Measurements from ENCODE around the gene ZNF532. TPM values are rescaled to one million over a fixed set of nuclear protein-coding genes. Genes with fewer than 3 reads are reported as not detected.

The ZNF532 gene
- total and polyA plus RNA-seq, 9 of the 15 experiments (the other 6 are each of a cell fraction or from before 2014, with no cell fraction given) = 0.42 TPM; not detected in 8

- no peaks in the 10 kb centered on the region for H3K79me2 ChIP-seq (ENCODE audit: control insufficient read depth, insufficient read depth, low read length)
- no peaks in the 10 kb centered on the region for H3K9me3 ChIP-seq (replicated peaks; ENCODE audit: control insufficient read depth, insufficient read depth, low read depth, low read length)
- no peak overlapping the region for H2AFZ ChIP-seq (ENCODE audit: low read depth, low read length)
- no peaks in the 10 kb centered on the region for H3K36me3 ChIP-seq (ENCODE audit: control insufficient read depth, insufficient read depth, low read length)
- no peak overlapping the region for H3K4me2 ChIP-seq (ENCODE audit: insufficient read depth, low read length)
- H3K27ac ChIP-seq (ENCODE audit: extremely low read depth, low read depth, low read length) = no peak overlapping the region
- no TSS peak for BruUV-seq (replicated peaks)
- peaks cover 0 to 22% of the 10 kb centered on the region in 2 experiments; a peak in 2 of 5 replicates for H3K27me3 ChIP-seq (ENCODE audit: control insufficient read depth in 2 of 2, insufficient read depth in 2 of 2, low read length in 2 of 2)
- intact Hi-C loops (cut with micrococcal nuclease) (no loop called here), in situ Hi-C loops (cut with MboI) (no loop called here)
- no peak for DNase-seq (ENCODE audit: extremely low read depth in 1 of 4, low spot score in 3 of 4)
- WGBS (ENCODE audit: insufficient coverage, low coverage, missing lambda C conversion rate) = 1% methylated on average over 8 of the region's 8 CpGs
- H3K4me1 ChIP-seq (replicated peaks in 1 of 2; ENCODE audit: control insufficient read depth in 2 of 2, insufficient read depth in 2 of 2, low read length in 2 of 2) = no peaks in the 10 kb centered on the region
- H3K9ac ChIP-seq (ENCODE audit: insufficient read depth in 1 of 2, low read depth in 2 of 2, low read length in 2 of 2) = no peak overlapping the region
- no peak for ATAC-seq
- TF ChIP-seq HIVEP1 (CRISPR knock-in tag; IDR thresholded peaks at IDR 0.05) (no peak), NFATC3 (IDR thresholded peaks at IDR 0.05) (no peak), HMG20B (CRISPR knock-in tag; IDR thresholded peaks at IDR 0.05) (no peak), ZNF655 (CRISPR knock-in tag; IDR thresholded peaks at IDR 0.05) (no peak)
- H3K4me3 ChIP-seq = no peak overlapping the region
- ChIA-PET POLR2A (interaction anchor here (0.6 kb wide), 1 partner anchor 86 kb away, joined by 4 read pairs; no protein-coding TSS in a partner anchor), CTCF (ENCODE audit: low intra/inter-chr PET ratio) (no interaction called here)
- H4K20me1 ChIP-seq (replicated peaks; ENCODE audit: control insufficient read depth, insufficient read depth, low read length) = no peaks in the 10 kb centered on the region
- no peaks in the 10 kb centered on the region for H3K9me1 ChIP-seq (ENCODE audit: control insufficient read depth, insufficient read depth, low read length)
- FAIRE-seq = no peak
These were observed 114.2 kb downstream of the ZNF532 start for GRCh38 chr18:58978916-58979315.

- BruUV-seq (replicated peaks) = no TSS peak
- POLR2A ChIA-PET = no interaction called here
- TF ChIP-seq OTX1 (CRISPR knock-in tag; IDR thresholded peaks at IDR 0.05) = no peak
- TF ChIP-seq ZNF830 (CRISPR knock-in tag; IDR thresholded peaks at IDR 0.05) = no peak
- TF ChIP-seq HNRNPL (IDR thresholded peaks at IDR 0.05; ENCODE audit: low read depth, low read length) = no peak
- TF ChIP-seq NR1H2 (CRISPR knock-in tag; IDR thresholded peaks at IDR 0.05) = no peak
- no peak for TF ChIP-seq ZNF57 (CRISPR knock-in tag; IDR thresholded peaks at IDR 0.05)
- no peak for TF ChIP-seq TCFL5 (CRISPR knock-in tag; conservative IDR thresholded peaks at IDR 0.05)
- no peak for TF ChIP-seq PURB (CRISPR knock-in tag; IDR thresholded peaks at IDR 0.05; ENCODE audit: low read depth)
- TF ChIP-seq KAT8 (IDR thresholded peaks at IDR 0.05; ENCODE audit: low read depth) = no peak
- TF ChIP-seq L3MBTL2 (IDR thresholded peaks at IDR 0.05) = no peak
- TF ChIP-seq ZNF134 (CRISPR knock-in tag; conservative IDR thresholded peaks at IDR 0.05) = no peak
- TF ChIP-seq ZBTB1 (CRISPR knock-in tag; IDR thresholded peaks at IDR 0.05; ENCODE audit: borderline replicate concordance, low read depth) = no peak
- TF ChIP-seq PHF21A (IDR thresholded peaks at IDR 0.05; ENCODE audit: borderline replicate concordance, low read depth) = no peak
- no peak for TF ChIP-seq MTA2 (IDR thresholded peaks at IDR 0.05; ENCODE audit: low read depth)
- TF ChIP-seq THRB (CRISPR knock-in tag; conservative IDR thresholded peaks at IDR 0.05) = no peak
These were observed 114.9 kb downstream of the ZNF532 start for GRCh38 chr18:58979615-58980014.

More at GRCh38 chr18:58979615-58980014, 114.9 kb downstream of the ZNF532 start:
- ATAC-seq (no peak), DNase-seq (ENCODE audit: extremely low read depth in 1 of 4, low spot score in 3 of 4) (no peak), FAIRE-seq (no peak)
- H3K4me2 ChIP-seq (ENCODE audit: insufficient read depth, low read length) = no peak overlapping the region
- H3K79me2 ChIP-seq (ENCODE audit: control insufficient read depth, insufficient read depth, low read length) = no peaks in the 10 kb centered on the region
- no peak overlapping the region for H3K4me3 ChIP-seq
- H3K9me3 ChIP-seq (replicated peaks; ENCODE audit: control insufficient read depth, insufficient read depth, low read depth, low read length) = no peaks in the 10 kb centered on the region
- WGBS (ENCODE audit: insufficient coverage, low coverage, missing lambda C conversion rate) = 0% methylated on average over 4 of the region's 6 CpGs
- CTCF ChIA-PET (ENCODE audit: low intra/inter-chr PET ratio) = no interaction called here
- H2AFZ ChIP-seq (ENCODE audit: low read depth, low read length) = no peak overlapping the region
- H4K20me1 ChIP-seq (replicated peaks; ENCODE audit: control insufficient read depth, insufficient read depth, low read length) = no peaks in the 10 kb centered on the region
- peaks cover 0 to 21% of the 10 kb centered on the region in 2 experiments; a peak in 2 of 5 replicates for H3K27me3 ChIP-seq (ENCODE audit: control insufficient read depth in 2 of 2, insufficient read depth in 2 of 2, low read length in 2 of 2)
- no peaks in the 10 kb centered on the region for H3K36me3 ChIP-seq (ENCODE audit: control insufficient read depth, insufficient read depth, low read length)
- no peak overlapping the region for H3K9ac ChIP-seq (ENCODE audit: insufficient read depth in 1 of 2, low read depth in 2 of 2, low read length in 2 of 2)
- H3K27ac ChIP-seq (ENCODE audit: extremely low read depth, low read depth, low read length) = no peak overlapping the region
- in situ Hi-C loops (cut with MboI) = no loop called here
- intact Hi-C loops (cut with micrococcal nuclease) = no loop called here
- H3K9me1 ChIP-seq (ENCODE audit: control insufficient read depth, insufficient read depth, low read length) = no peaks in the 10 kb centered on the region
- no peaks in the 10 kb centered on the region for H3K4me1 ChIP-seq (replicated peaks in 1 of 2; ENCODE audit: control insufficient read depth in 2 of 2, insufficient read depth in 2 of 2, low read length in 2 of 2)
